ENCODE data around the gene VAPB.
"Not testable (repeated sequence)": the region's sequence is repeated elsewhere in the genome, so short reads cannot be mapped to it uniquely, and the experiment has no call there.

VAPB gene

GRCh38 chr20:58388882-58389323 lies at the start of gene VAPB:
Gene VAPB, plus strand, starts transcription at chr20:58389229. Its CDS starts 231 bp downstream, at chr20:58389460.
- peak; percentile 96 for DNase-seq (ENCODE audit: low spot score)

- no peak for DNase-seq (ENCODE audit: low spot score)
Observed at GRCh38 chr20:58339741-58340140, 49.3 kb upstream of the VAPB start.

GRCh38 chr20:58340151-58340550 lies 48.9 kb upstream of the VAPB start:
- DNase-seq (ENCODE audit: low spot score): no peak

GRCh38 chr20:58340853-58341252 lies 48.2 kb upstream of the VAPB start:
- DNase-seq (ENCODE audit: low spot score): no peak

- DNase-seq (ENCODE audit: low spot score): no peak
Observed at GRCh38 chr20:58342104-58342945, 46.7 kb upstream of the VAPB start.

GRCh38 chr20:58344741-58345140 lies 44.3 kb upstream of the VAPB start:
- no peak for DNase-seq (ENCODE audit: low spot score)

- DNase-seq (ENCODE audit: low spot score): no peak
Observed at GRCh38 chr20:58349570-58349969, 39.5 kb upstream of the VAPB start.

GRCh38 chr20:58352468-58352867 lies 36.6 kb upstream of the VAPB start:
- no peak for DNase-seq (ENCODE audit: low spot score)

- no peak for DNase-seq (ENCODE audit: low spot score)
Observed at GRCh38 chr20:58359441-58359840, 29.6 kb upstream of the VAPB start.

- no peak for DNase-seq (ENCODE audit: low spot score)
Observed at GRCh38 chr20:58360936-58361335, 28.1 kb upstream of the VAPB start.

- DNase-seq (ENCODE audit: low spot score): no peak
Observed at GRCh38 chr20:58361481-58362205, 27.4 kb upstream of the VAPB start.

- DNase-seq (ENCODE audit: low spot score): no peak
Observed at GRCh38 chr20:58362206-58362516, 26.9 kb upstream of the VAPB start.

- no peak for DNase-seq (ENCODE audit: low spot score)
Observed at GRCh38 chr20:58362970-58363369, 26.1 kb upstream of the VAPB start.

- DNase-seq (ENCODE audit: low spot score): no peak
Observed at GRCh38 chr20:58366866-58367265, 22.2 kb upstream of the VAPB start.

GRCh38 chr20:58372806-58373205 lies 16.2 kb upstream of the VAPB start:
- DNase-seq (ENCODE audit: low spot score): no peak

GRCh38 chr20:58373296-58373695 lies 15.7 kb upstream of the VAPB start:
- not testable (repeated sequence) for DNase-seq (ENCODE audit: low spot score)

GRCh38 chr20:58374027-58374850 lies 14.8 kb upstream of the VAPB start:
- DNase-seq (ENCODE audit: low spot score): no peak

GRCh38 chr20:58374906-58375758 lies 13.9 kb upstream of the VAPB start:
- no peak for DNase-seq (ENCODE audit: low spot score)

GRCh38 chr20:58375759-58376352 lies 13.2 kb upstream of the VAPB start:
- no peak for DNase-seq (ENCODE audit: low spot score)

GRCh38 chr20:58377017-58377416 lies 12.0 kb upstream of the VAPB start:
- no peak for DNase-seq (ENCODE audit: low spot score)

- no peak for DNase-seq (ENCODE audit: low spot score)
Observed at GRCh38 chr20:58377766-58378401, 11.1 kb upstream of the VAPB start.

Measured in CD4-positive, alpha-beta T cell treated with Interleukin-15 for 4 hours (primary cell).